A549 (cell line): ENCODE data around the gene TRANK1.

ENCODE experiments used
- BHLHE40 ChIP-seq: IDR thresholded peaks from 2 replicates; pipeline ENCODE4 v1.6.1; 2012; ENCODE audit warnings: low read depth, low read length, inconsistent platforms
- CTCF ChIP-seq: fragments of >200 bp; sonication (Bioruptor Twin); formaldehyde crosslinking; IDR thresholded peaks from 3 replicates; pipeline ENCODE4 v1.5.1; 2016
- EP300 ChIP-seq, 2 experiments: fragments of >200 bp; sonication (Bioruptor Twin); formaldehyde crosslinking; IDR thresholded peaks; 2 replicates in 1 of 2; 3 replicates in 1 of 2; pipeline ENCODE4 v1.6.1; 2016 to 2017
- ESRRA ChIP-seq: fragments of 150-350 bp; IDR thresholded peaks from 2 replicates; pipeline ENCODE4 v1.6.1; 2014; ENCODE audit warnings: mild to moderate bottlenecking, low read length, borderline replicate concordance
- MAX ChIP-seq: IDR thresholded peaks from 2 replicates; pipeline ENCODE4 v1.6.1; 2012
- MYC ChIP-seq: IDR thresholded peaks from 2 replicates; pipeline ENCODE4 v1.6.1; 2012; ENCODE audit warnings: mild to moderate bottlenecking, inconsistent platforms, low read length, improper control_type of control experiment, borderline replicate concordance
- POLR2A ChIP-seq: IDR thresholded peaks from 2 replicates; pipeline ENCODE4 v1.6.1; 2012; ENCODE audit warnings: mild to moderate bottlenecking, low read length
- REST ChIP-seq: fragments of 200-600 bp; sonication (generic); IDR thresholded peaks from 2 replicates; pipeline ENCODE4 v1.6.1; 2016; ENCODE audit warnings: antibody characterized with exemption, mild to moderate bottlenecking, moderate library complexity
- RFX5 ChIP-seq: fragments of 450-650 bp; IDR thresholded peaks from 2 replicates; pipeline ENCODE4 v1.7.1; 2014; ENCODE audit warnings: antibody characterized with exemption, mild to moderate bottlenecking, moderate library complexity

GRCh38 chr3:36837089-36837488 lies 107.8 kb downstream of the TRANK1 start:
- TF ChIP-seq REST: no peak
- no peak for TF ChIP-seq POLR2A
- TF ChIP-seq MYC: no peak
- no peak for TF ChIP-seq BHLHE40
- TF ChIP-seq RFX5: no peak
- no peak for TF ChIP-seq EP300 (IDR thresholded peaks at IDR 0.05)
- TF ChIP-seq ESRRA: no peak
- no peak for TF ChIP-seq MAX
- no peak for TF ChIP-seq CTCF
